Measurements from ENCODE around the gene PCDHA12.
"Not testable (repeated sequence)": the region's sequence is repeated elsewhere in the genome, so short reads cannot be mapped to it uniquely, and the experiment has no call there.

Gene PCDHA12, protein sequence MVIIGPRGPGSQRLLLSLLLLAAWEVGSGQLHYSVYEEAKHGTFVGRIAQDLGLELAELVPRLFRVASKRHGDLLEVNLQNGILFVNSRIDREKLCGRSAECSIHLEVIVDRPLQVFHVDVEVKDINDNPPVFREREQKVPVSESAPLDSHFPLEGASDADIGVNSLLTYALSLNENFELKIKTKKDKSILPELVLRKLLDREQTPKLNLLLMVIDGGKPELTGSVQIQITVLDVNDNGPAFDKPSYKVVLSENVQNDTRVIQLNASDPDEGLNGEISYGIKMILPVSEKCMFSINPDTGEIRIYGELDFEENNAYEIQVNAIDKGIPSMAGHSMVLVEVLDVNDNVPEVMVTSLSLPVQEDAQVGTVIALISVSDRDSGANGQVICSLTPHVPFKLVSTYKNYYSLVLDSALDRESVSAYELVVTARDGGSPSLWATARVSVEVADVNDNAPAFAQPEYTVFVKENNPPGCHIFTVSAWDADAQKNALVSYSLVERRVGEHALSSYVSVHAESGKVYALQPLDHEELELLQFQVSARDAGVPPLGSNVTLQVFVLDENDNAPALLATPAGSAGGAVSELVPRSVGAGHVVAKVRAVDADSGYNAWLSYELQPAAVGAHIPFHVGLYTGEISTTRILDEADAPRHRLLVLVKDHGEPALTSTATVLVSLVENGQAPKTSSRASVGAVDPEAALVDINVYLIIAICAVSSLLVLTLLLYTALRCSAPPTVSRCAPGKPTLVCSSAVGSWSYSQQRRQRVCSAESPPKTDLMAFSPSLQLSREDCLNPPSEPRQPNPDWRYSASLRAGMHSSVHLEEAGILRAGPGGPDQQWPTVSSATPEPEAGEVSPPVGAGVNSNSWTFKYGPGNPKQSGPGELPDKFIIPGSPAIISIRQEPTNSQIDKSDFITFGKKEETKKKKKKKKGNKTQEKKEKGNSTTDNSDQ

DNA sequence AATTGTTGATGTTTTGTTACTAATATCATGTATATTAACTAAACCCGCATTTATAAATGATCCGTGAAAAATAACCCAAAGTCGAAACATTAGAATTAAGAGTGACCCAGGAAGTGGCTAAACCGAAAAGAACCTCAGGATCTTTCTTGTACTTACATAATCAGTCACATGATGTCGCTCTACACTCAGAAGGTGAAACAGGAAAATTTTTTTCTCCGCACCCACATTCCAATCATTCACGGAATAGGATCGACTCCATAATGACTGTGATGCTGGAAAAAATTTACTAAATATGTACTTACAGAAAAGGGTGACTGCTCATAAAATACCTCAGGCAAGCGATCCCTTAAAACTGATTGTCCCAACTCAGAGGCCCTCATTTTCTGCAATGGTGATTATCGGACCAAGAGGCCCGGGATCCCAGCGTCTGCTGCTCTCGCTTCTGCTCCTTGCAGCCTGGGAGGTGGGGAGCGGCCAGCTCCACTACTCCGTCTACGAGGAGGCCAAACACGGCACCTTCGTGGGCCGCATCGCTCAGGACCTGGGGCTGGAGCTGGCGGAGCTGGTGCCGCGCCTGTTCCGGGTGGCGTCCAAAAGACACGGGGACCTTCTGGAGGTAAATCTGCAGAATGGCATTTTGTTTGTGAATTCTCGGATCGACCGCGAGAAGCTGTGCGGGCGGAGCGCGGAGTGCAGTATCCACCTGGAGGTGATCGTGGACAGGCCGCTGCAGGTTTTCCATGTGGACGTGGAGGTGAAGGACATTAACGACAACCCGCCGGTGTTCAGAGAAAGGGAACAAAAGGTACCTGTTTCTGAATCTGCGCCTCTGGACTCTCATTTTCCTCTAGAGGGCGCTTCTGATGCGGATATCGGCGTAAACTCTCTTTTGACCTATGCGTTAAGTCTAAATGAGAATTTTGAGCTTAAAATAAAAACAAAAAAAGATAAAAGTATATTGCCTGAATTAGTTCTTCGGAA lies at the start of gene PCDHA12:
Gene PCDHA12 (plus strand): TSS at position 224 of the 981 bp plus-strand sequence. CDS start 165 bp downstream, at position 389.
- DNase-seq, result no peak

DNA sequence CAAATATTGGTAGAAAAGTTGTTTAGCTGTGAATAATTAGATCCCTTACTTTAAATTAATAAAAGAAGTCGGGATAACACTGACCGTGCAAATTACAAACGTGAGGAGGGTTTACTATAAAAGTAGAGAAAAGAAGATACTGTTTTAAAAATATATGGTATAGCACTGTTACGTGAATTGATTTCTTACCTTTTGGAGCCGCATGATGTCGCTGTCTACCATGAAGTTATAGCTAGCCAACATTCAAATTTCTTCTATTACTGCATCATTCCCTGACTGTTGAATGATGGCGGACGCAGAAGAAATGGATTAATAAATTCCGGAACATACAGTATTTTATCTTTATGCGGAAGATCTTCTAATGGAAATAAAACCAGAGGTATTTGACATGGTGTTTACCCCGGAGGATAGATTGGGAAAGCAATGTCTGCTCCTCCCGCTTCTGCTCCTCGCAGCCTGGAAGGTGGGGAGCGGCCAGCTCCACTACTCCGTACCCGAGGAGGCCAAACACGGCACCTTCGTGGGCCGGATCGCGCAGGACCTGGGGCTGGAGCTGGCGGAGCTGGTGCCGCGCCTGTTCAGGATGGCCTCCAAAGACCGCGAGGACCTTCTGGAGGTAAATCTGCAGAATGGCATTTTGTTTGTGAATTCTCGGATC lies 47.3 kb upstream of the PCDHA12 start, which contains the start of gene PCDHA6:
Gene PCDHA6 (plus strand): TSS at position 257 of the 658 bp plus-strand sequence. CDS start 132 bp downstream, at position 389.
- DNase-seq, result no peak

DNA sequence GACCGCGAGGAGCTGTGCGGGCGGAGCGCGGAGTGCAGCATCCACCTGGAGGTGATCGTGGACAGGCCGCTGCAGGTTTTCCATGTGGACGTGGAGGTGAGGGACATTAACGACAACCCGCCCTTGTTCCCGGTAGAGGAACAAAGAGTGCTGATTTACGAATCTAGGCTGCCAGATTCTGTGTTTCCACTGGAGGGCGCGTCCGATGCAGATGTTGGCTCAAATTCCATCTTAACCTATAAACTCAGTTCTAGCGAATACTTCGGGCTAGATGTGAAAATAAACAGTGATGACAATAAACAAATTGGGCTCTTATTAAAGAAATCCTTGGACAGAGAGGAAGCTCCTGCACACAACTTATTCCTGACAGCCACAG lies 46.8 kb upstream of the PCDHA12 start:
- no peak for DNase-seq

DNA sequence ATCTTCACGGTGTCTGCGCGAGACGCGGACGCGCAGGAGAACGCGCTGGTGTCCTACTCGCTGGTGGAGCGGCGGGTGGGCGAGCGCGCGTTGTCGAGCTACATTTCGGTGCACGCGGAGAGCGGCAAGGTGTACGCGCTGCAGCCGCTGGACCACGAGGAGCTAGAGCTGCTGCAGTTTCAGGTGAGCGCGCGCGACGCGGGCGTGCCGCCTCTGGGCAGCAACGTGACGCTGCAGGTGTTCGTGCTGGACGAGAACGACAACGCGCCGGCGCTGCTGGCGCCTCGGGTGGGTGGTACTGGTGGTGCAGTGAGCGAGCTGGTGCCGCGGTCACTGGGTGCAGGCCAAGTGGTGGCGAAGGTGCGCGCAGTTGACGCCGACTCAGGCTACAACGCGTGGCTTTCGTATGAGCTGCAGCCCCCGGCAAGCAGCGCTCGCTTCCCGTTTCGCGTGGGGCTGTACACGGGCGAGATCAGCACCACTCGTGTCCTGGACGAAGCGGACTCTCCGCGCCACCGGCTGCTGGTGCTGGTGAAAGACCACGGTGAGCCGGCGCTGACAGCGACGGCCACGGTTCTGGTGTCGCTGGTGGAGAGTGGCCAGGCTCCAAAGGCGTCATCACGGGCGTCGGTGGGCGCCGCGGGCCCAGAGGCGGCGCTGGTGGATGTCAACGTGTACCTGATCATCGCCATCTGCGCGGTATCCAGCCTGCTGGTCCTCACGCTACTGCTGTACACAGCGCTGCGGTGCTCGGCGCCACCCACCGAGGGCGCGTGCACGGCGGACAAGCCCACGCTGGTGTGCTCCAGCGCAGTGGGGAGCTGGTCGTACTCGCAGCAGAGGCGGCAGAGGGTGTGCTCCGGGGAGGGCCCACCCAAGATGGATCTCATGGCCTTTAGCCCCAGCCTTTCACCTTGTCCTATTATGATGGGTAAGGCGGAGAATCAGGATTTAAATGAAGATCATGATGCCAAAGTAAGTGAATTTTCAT lies 45.3 kb upstream of the PCDHA12 start:
- DNase-seq, result not testable (repeated sequence)

DNA sequence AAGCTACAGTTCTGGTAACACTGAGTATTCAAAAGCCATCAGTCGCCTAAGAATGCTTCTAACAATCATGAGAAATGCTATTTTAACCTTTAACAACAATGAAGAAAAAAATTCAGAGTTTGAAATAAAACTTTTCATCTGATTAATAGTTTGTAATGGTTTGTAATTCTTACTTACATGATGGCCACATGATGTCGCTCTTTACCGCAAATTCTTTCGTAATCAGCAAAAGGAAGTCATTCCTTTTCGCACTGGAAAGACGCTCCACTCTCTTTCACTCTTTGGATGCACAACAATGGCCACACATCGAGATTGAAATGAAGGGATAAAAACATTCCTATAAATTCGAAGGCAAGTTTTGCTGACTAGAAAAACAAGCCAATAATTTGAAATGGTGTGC lies 41.1 kb upstream of the PCDHA12 start, which contains the start of gene PCDHA7:
Gene PCDHA7 (plus strand): TSS at position 277 of the 400 bp plus-strand sequence. CDS start 115 bp downstream, at position 392.
- DNase-seq, result no peak

DNA sequence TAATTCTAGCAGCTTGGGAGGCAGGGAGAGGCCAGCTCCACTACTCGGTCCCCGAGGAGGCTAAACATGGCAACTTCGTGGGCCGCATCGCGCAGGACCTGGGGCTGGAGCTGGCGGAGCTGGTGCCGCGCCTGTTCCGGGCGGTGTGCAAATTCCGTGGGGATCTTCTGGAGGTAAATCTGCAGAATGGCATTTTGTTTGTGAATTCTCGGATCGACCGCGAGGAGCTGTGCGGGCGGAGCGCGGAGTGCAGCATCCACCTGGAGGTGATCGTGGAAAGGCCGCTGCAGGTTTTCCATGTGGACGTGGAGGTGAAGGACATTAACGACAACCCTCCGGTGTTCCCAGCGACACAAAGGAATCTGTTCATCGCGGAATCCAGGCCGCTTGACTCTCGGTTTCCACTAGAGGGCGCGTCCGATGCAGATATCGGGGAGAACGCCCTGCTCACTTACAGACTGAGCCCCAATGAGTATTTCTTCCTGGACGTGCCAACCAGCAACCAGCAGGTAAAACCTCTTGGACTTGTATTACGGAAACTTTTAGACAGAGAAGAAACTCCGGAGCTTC lies 40.6 kb upstream of the PCDHA12 start:
- DNase-seq, result not testable (repeated sequence)

DNA sequence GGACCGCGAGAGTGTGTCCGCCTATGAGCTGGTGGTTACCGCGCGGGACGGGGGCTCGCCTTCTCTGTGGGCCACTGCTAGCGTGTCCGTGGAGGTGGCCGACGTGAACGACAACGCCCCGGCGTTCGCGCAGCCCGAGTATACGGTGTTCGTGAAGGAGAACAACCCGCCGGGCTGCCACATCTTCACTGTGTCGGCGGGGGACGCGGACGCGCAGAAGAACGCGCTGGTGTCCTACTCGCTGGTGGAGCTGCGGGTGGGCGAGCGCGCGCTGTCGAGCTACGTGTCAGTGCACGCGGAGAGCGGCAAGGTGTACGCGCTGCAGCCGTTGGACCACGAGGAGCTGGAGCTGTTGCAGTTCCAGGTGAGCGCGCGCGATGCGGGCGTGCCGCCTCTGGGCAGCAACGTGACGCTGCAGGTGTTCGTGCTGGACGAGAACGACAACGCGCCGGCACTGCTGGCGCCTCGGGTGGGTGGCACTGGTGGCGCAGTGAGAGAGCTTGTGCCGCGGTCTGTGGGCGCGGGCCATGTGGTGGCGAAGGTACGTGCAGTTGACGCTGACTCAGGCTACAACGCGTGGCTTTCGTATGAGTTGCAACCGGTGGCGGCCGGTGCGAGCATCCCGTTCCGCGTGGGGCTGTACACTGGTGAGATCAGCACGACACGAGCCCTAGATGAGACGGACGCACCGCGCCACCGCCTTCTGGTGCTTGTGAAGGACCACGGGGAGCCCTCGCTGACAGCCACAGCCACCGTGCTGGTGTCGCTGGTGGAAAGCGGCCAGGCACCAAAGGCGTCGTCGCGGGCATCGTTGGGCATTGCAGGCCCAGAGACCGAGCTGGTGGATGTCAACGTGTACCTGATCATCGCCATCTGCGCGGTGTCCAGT lies 39.2 kb upstream of the PCDHA12 start:
- no peak for DNase-seq

DNA sequence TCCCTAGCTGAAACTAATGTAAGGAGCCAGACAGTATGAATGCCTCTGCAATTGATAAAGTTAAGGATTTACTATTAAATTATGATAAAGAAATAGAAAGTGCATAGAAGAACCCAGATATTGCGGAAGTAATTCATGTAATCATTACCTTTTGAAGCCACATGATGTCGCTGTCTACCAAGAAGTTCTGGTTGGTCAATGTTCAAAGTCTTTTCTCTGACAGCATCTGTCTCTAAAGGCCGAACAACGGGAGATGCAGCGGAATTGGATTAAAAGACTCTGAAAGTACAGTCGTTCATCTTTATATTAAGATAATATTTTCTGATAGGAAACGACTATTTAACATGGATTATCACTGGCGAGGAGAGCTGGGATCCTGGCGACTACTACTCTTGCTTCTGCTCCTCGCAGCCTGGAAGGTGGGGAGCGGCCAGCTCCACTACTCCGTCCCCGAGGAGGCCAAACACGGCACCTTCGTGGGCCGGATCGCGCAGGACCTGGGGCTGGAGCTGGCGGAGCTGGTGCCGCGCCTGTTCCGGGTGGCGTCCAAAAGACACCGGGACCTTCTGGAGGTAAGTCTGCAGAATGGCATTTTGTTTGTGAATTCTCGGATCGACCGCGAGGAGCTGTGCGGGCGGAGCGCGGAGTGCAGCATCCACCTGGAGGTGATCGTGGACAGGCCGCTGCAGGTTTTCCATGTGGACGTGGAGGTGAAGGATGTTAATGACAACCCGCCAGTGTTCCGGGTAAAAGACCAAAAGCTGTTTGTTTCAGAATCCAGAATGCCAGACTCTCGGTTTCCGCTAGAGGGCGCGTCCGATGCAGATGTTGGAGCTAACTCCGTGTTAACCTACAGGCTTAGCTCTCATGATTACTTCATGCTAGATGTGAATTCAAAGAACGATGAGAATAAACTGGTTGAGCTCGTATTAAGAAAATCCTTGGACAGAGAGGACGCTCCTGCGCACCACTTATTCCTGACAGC lies 33.8 kb upstream of the PCDHA12 start, which contains the start of gene PCDHA8:
Gene PCDHA8 (plus strand): TSS at position 210 of the 985 bp plus-strand sequence. CDS start 135 bp downstream, at position 345.
- no peak for DNase-seq

DNA sequence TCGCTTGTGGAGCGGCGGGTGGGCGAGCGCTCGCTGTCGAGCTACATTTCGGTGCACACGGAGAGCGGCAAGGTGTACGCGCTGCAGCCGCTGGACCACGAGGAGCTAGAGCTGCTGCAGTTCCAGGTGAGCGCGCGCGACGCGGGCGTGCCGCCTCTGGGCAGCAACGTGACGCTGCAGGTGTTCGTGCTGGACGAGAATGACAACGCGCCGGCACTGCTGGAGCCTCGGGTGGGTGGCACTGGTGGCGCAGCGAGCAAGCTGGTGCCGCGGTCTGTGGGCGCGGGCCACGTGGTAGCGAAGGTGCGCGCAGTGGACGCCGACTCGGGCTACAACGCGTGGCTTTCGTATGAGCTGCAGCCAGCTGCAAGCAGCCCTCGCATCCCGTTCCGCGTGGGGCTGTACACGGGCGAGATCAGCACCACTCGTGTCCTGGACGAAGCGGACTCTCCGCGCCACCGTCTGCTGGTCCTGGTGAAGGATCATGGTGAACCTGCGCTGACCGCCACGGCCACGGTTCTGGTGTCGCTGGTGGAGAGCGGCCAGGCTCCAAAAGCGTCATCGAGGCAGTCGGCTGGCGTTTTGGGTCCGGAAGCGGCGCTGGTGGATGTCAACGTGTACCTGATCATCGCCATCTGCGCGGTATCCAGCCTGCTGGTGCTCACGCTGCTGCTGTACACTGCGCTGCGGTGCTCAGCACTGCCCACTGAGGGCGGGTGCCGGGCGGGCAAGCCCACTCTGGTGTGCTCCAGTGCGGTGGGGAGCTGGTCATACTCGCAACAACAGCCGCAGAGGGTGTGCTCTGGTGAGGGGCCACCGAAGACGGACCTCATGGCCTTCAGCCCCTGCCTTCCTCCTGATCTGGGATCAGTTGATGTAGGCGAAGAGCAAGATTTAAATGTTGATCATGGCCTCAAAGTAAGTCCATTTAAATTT lies 32.0 kb upstream of the PCDHA12 start:
- DNase-seq, result no peak

DNA sequence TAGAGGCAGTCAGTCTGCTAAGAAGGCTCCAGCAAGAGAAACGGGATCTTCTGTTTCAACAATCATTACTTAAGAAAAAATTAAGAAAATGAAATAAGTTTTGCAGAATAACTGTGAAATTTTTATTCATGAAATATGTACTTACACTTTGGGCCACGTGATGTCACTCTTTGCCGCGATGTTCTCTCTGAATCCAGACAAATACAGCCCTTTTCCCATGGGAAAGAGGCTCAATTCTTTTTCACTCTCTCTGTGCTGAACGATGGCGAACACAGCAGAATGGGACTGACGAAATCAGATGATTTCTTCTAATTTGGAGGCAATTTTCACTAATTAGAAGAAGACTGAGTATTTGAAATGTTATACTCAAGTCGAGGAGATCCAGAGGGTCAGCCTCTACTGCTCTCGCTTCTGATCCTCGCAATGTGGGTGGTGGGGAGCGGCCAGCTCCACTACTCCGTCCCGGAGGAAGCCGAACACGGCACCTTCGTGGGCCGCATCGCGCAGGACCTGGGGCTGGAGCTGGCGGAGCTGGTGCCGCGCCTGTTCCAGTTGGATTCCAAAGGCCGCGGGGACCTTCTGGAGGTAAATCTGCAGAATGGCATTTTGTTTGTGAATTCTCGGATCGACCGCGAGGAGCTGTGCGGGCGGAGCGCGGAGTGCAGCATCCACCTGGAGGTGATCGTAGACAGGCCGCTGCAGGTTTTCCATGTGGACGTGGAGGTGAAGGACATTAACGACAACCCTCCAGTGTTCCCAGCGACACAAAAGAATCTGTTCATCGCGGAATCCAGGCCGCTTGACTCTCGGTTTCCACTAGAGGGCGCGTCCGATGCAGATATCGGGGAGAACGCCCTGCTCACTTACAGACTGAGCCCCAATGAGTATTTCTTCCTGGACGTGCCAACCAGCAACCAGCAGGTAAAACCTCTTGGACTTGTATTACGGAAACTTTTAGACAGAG lies 26.7 kb upstream of the PCDHA12 start, which contains the start of gene PCDHA9:
Gene PCDHA9 (plus strand): TSS at position 244 of the 964 bp plus-strand sequence. CDS start 114 bp downstream, at position 358.
- DNase-seq, result not testable (repeated sequence)

DNA sequence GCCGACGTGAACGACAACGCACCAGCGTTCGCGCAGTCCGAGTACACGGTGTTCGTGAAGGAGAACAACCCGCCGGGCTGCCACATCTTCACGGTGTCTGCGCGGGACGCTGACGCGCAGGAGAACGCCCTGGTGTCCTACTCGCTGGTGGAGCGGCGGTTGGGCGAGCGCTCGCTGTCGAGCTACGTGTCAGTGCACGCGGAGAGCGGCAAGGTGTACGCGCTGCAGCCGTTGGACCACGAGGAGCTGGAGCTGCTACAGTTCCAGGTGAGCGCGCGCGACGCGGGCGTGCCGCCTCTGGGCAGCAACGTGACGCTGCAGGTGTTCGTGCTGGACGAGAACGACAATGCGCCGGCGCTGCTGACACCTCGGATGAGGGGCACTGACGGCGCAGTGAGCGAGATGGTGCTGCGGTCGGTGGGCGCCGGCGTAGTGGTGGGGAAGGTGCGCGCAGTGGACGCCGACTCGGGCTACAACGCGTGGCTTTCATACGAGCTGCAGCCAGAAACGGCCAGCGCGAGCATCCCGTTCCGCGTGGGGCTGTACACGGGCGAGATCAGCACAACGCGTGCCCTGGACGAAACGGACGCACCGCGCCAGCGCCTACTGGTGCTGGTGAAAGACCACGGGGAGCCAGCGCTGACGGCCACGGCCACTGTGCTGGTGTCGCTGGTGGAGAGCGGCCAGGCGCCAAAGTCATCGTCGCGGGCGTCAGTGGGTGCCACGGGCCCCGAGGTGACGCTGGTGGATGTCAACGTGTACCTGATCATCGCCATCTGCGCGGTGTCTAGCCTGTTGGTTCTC lies 25.1 kb upstream of the PCDHA12 start:
- DNase-seq, result not testable (repeated sequence)

DNA sequence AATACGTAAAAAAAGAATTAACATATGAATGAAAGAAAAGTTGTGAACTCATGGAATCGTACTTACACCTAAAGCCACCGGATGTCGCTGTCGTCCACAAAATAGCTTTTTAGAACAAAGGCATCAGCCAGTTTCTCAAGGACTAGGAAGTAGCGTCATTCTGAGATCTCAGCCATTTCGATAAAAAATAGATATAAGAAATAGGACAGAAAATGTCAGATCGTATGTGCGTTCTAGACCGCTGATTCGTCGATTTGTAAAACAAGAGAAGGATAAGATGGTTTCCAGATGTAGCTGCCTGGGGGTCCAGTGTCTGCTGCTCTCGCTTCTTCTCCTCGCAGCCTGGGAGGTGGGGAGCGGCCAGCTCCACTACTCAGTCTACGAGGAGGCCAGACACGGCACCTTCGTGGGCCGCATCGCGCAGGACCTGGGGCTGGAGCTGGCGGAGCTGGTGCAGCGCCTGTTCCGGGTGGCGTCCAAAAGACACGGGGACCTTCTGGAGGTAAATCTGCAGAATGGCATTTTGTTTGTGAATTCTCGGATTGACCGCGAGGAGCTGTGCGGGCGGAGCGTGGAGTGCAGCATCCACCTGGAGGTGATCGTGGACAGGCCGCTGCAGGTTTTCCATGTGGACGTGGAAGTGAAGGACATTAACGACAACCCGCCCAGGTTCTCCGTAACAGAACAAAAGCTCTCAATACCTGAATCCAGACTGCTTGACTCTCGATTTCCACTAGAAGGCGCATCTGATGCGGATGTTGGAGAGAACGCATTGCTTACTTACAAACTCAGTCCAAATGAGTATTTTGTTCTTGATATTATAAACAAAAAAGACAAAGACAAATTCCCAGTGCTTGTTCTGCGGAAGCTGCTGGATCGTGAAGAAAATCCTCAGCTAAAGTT lies 19.1 kb upstream of the PCDHA12 start, which contains the start of gene PCDHA10:
Gene PCDHA10 (plus strand): TSS at position 126 of the 903 bp plus-strand sequence. CDS start 152 bp downstream, at position 278.
- no peak for DNase-seq

Measured in activated gamma-delta T cell treated with Interleukin-2 at 50 U/mL for 16 hours (primary cell).